GM18870 (cell line): ENCODE data around the gene IL17B.

Experiments used
- ATAC-seq: cut with Tn5 transposase; IDR thresholded peaks from one replicate; pipeline ENCODE4 v1.9.1; 2021; ENCODE audit warnings: moderate library complexity; ENCODE audit not compliant: unreplicated experiment

Gene IL17B

GRCh38 chr5:149326611-149327010 is 52.5 kb downstream of the IL17B start:
- ATAC-seq, result no peak

- ATAC-seq, result no peak
Measured at GRCh38 chr5:149325894-149326293, 53.2 kb downstream of the IL17B start.

DNA sequence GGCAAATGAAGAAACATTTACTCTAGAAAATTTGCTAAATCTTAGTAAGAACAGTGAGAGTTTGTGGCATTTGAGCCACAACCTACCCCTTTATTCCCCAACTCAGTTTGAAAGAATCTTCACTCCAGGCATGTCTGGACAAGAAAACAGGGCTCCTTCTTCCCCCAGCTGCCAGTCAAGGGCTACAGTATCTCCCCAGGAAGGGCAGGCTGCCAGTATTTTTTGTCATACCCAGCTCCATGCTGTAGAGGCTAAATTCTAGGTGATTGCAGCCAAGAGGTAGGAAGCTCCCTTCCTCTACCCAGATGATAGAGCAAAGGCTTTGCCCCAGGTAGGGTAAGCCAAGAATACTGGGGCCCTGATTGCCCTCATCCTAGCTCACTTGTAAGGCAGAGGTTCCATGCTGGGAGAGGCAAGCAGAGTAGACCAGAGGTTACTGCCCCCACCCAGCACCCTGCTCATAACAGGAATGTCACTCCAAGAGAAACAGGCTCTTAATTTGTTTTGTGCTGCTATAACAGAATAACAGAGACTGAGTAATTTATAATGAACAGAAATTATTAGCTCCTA is 53.8 kb downstream of the IL17B start:
- no peak for ATAC-seq

DNA sequence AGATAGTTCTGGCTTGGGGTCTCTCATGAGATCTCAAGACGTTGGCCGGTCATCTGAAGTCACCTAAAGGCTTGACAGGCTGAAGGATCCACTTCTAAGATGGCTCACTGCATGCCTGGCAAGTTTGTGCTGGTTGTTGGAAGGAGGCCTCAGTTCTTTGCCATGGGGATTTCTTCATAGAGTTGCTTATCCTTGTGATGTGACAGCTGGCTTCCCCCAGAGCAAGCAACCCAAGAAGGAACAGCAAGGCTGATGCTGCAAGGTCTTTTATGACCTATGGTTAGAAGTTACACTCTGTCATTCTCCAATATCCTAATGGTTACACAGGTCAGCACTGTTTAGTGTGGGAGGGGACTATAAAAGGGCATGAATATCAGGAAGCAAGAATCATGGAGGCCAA is 54.5 kb downstream of the IL17B start:
- no peak for ATAC-seq
